ENCODE data around the gene NAALADL1. TPM values are rescaled to one million over a fixed set of nuclear protein-coding genes. Genes with fewer than 3 reads are reported as not detected.

The NAALADL1 gene
- total and polyA plus RNA-seq, 9 of the 15 experiments (the other 6 are each of a cell fraction or from before 2014, with no cell fraction given): 0.06 to 0.72 (median 0.22) TPM; not detected in 4

DNA sequence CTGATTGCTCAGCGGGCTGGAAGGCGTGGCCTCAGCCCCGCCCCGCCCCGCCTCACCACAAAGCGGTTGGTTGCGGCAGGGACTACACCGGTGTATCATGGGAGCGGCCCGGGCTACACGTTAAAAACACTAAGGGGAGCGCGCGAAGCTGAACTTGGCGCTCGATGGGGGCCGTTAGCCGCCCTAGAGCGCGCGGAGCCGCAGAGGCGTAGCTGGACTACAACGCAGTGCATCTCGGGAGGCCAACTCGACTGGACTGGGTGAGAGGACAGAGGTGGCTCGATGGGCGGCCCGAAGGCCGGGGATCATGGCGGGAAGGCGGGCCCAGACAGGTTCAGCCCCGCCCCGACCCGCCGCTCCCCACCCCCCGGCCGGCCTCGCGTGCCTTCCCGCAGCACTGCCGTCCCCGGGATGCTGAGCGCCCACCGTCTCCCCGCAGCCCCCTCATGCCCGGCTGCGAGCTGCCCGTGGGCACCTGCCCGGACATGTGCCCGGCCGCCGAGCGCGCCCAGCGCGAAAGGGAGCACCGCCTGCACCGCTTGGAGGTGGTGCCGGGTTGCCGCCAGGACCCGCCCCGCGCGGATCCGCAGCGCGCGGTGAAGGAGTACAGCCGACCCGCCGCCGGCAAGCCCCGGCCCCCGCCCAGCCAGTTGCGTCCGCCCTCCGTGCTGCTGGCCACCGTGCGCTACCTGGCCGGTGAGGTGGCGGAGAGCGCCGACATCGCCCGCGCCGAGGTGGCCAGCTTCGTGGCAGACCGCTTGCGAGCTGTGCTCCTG is 17.3 kb downstream of the NAALADL1 start, which contains the start of gene SAC3D1 (continued):
- TF ChIP-seq RFX5 (IDR thresholded peaks at IDR 0.05; ENCODE audit: low read depth, low read length) (no peak), SOX6 (IDR thresholded peaks at IDR 0.05) (peak; percentile 39; the same call in 1 of the 2 replicates), SUPT5H (IDR thresholded peaks at IDR 0.05) (peak; percentile 84), TCF15 (CRISPR knock-in tag; IDR thresholded peaks at IDR 0.05) (no peak), PURB (CRISPR knock-in tag; IDR thresholded peaks at IDR 0.05; ENCODE audit: low read depth) (no peak), SREBF1 (IDR thresholded peaks at IDR 0.05; ENCODE audit: borderline replicate concordance, low read depth, low read length) (no peak), STAT5B (CRISPR knock-in tag; IDR thresholded peaks at IDR 0.05) (no peak), TCFL5 (CRISPR knock-in tag; conservative IDR thresholded peaks at IDR 0.05) (no peak), BRD4 (IDR thresholded peaks at IDR 0.05) (no peak), ARHGAP35 (IDR thresholded peaks at IDR 0.05; ENCODE audit: partially characterized antibody) (no peak), ZNF644 (tag; IDR thresholded peaks at IDR 0.05; ENCODE audit: low read depth) (no peak), FOXO4 (CRISPR knock-in tag; IDR thresholded peaks at IDR 0.05) (no peak)
- TF ChIP-seq, protein P1, sequence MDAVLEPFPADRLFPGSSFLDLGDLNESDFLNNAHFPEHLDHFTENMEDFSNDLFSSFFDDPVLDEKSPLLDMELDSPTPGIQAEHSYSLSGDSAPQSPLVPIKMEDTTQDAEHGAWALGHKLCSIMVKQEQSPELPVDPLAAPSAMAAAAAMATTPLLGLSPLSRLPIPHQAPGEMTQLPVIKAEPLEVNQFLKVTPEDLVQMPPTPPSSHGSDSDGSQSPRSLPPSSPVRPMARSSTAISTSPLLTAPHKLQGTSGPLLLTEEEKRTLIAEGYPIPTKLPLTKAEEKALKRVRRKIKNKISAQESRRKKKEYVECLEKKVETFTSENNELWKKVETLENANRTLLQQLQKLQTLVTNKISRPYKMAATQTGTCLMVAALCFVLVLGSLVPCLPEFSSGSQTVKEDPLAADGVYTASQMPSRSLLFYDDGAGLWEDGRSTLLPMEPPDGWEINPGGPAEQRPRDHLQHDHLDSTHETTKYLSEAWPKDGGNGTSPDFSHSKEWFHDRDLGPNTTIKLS (IDR thresholded peaks at IDR 0.05; ENCODE audit: borderline replicate concordance, low read depth): peak; percentile 39; the same call in 1 of the 2 replicates
- TF ChIP-seq, protein P2, sequence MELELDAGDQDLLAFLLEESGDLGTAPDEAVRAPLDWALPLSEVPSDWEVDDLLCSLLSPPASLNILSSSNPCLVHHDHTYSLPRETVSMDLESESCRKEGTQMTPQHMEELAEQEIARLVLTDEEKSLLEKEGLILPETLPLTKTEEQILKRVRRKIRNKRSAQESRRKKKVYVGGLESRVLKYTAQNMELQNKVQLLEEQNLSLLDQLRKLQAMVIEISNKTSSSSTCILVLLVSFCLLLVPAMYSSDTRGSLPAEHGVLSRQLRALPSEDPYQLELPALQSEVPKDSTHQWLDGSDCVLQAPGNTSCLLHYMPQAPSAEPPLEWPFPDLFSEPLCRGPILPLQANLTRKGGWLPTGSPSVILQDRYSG (tag; conservative IDR thresholded peaks at IDR 0.05; ENCODE audit: low read depth): no peak
- TF ChIP-seq, protein P3, sequence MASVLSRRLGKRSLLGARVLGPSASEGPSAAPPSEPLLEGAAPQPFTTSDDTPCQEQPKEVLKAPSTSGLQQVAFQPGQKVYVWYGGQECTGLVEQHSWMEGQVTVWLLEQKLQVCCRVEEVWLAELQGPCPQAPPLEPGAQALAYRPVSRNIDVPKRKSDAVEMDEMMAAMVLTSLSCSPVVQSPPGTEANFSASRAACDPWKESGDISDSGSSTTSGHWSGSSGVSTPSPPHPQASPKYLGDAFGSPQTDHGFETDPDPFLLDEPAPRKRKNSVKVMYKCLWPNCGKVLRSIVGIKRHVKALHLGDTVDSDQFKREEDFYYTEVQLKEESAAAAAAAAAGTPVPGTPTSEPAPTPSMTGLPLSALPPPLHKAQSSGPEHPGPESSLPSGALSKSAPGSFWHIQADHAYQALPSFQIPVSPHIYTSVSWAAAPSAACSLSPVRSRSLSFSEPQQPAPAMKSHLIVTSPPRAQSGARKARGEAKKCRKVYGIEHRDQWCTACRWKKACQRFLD (CRISPR knock-in tag; IDR thresholded peaks at IDR 0.05): 0 out of 2 replicates have a peak, but pooled peaks have one; percentile 70
- TF ChIP-seq, protein P4, sequence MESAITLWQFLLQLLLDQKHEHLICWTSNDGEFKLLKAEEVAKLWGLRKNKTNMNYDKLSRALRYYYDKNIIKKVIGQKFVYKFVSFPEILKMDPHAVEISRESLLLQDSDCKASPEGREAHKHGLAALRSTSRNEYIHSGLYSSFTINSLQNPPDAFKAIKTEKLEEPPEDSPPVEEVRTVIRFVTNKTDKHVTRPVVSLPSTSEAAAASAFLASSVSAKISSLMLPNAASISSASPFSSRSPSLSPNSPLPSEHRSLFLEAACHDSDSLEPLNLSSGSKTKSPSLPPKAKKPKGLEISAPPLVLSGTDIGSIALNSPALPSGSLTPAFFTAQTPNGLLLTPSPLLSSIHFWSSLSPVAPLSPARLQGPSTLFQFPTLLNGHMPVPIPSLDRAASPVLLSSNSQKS (CRISPR knock-in tag; IDR thresholded peaks at IDR 0.05): no peak

Measured in K562 (cell line).